GM18951 (cell line): ENCODE results near the gene NUCKS1.

Experiments used
- POLR2A ChIP-seq: IDR thresholded peaks from 4 replicates; pipeline ENCODE4 v1.6.1; 2011; ENCODE audit warnings: mild to moderate bottlenecking; ENCODE audit not compliant: insufficient read length, insufficient read depth; ENCODE audit errors: extremely low read depth
- in situ Hi-C: fragments of 300-500 bp; cut with MboI; formaldehyde crosslinking; loops from one replicate; pipeline ENCODE4 v1.12.0; 2022; ENCODE audit warnings: low sequenced_read_pairs, mixed read lengths, inconsistent platforms; ENCODE audit not compliant: unreplicated experiment

Gene NUCKS1

GRCh38 chr1:205670150-205670446, 79.9 kb downstream of the NUCKS1 start:
- in situ Hi-C loops, result no loop called here
- TF ChIP-seq POLR2A, result no peak

DNA sequence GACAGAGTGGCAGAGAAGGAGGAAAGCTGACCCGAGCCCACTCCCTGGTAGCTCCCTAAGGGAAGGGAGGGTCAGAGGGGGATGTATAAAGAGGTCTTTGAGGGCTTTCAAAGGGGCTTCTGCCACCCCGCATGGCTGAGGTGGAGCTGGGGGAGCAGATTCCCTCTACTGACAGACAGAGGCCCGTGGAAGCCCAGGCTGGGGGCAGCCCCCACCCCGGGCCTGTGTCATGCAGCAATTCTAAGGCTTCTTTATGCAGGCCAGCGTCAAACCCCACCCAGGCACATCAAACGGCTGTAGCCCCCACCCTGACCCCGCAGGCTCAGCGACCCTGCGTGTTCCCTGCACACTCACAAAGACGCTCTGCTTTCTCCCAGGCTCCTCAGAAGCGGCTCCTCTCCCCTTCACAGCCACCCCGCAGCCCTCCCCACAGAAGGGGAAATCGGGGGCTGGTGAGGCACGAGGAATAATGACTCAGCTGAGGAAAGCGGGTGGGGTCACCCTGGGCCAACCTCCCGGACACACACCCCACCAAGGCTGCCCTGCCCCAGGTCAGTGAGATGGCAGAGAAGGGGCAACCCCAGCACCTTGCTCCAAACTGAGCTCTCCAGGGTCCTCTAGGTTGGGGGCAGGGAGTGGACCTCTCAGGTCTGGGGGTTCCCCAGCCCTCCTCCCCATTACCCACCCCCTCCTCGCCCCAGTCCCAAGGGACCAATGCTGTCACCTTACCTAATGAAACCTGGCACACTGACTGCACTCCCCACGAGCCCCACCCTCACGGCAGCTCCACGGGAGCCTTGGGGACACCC, 80.4 kb downstream of the NUCKS1 start:
- in situ Hi-C loops, result no loop called here

DNA sequence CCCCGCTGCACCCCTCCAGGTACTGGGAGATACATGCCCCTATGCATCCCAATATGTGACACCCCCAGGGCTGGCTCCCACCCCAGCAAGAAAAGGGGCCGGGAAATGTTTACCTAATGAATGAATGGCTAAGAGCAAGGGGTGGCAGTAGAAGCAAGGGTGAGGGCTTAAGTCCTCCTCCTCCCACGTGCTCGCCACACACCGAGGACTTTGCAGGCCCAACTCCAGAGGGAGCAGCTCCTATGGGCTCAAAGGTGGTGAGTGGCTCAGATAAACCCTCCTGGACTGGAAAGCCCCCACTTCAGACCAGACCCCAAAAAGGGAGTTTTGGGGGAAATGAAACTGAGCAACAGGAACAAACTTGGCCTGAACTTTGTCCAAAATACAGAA, 81.0 kb downstream of the NUCKS1 start:
- in situ Hi-C loops, result no loop called here
- TF ChIP-seq POLR2A, result no peak

More for the DNA sequence above, 80.4 kb downstream of the NUCKS1 start:
- TF ChIP-seq POLR2A, result peak; percentile 41

- in situ Hi-C loops, result no loop called here
- TF ChIP-seq POLR2A, result no peak
Measured at GRCh38 chr1:205667909-205668643, 81.9 kb downstream of the NUCKS1 start.

GRCh38 chr1:205666372-205667166, 83.4 kb downstream of the NUCKS1 start:
- in situ Hi-C loops, result no loop called here
- no peak for TF ChIP-seq POLR2A

GRCh38 chr1:205665201-205666045, 84.6 kb downstream of the NUCKS1 start:
- in situ Hi-C loops, result no loop called here
- no peak for TF ChIP-seq POLR2A

- in situ Hi-C loops, result loop anchor here (5.0 kb wide), 1 partner anchor 53 kb away; no protein-coding TSS in a partner anchor
Measured at GRCh38 chr1:205664399-205665017, 85.5 kb downstream of the NUCKS1 start.

GRCh38 chr1:205663286-205663936, 86.6 kb downstream of the NUCKS1 start:
- in situ Hi-C loops, result loop anchor here (5.0 kb wide), 1 partner anchor 54 kb away; no protein-coding TSS in a partner anchor
- TF ChIP-seq POLR2A, result no peak

More at GRCh38 chr1:205664399-205665017, 85.5 kb downstream of the NUCKS1 start:
- no peak for TF ChIP-seq POLR2A
